MCF 10A (cell line): Measurements from ENCODE around the gene FGF4. TPM values are rescaled to one million over a fixed set of nuclear protein-coding genes. Genes with fewer than 3 reads are reported as not detected.

Experiments
- BruUV-seq: library from RNA; stranded (reverse); fragments of 400-500 nt; replicated peaks from 2 replicates; lab custom pipeline; 2021; lab: Mats Ljungman, UMichigan
- CTCF ChIA-PET: fragments of 300-600 bp; sonication (Branson Sonifier 250); formaldehyde crosslinking; extraction: SDS; loops from one replicate; lab custom pipeline; 2021; ENCODE audit warnings: antibody characterized with exemption, inconsistent platforms; lab: Yijun Ruan, JAX
- POLR2A ChIA-PET: fragments of 300-600, 350-650 bp; sonication (Branson Sonifier 250); formaldehyde crosslinking; extraction: SDS; loops from one replicate; lab custom pipeline; 2020; ENCODE audit warnings: antibody characterized with exemption, inconsistent platforms; lab: Yijun Ruan, JAX
- DNase-seq: peaks from one replicate; pipeline ENCODE4 v3.0.0-alpha.2; 2018; ENCODE audit not compliant: unreplicated experiment
- H3K27ac Mint-ChIP-seq: one replicate; pipeline ENCODE4 v1.8.0; 2022; ENCODE audit warnings: mild to moderate bottlenecking, low read depth, mixed read lengths; ENCODE audit not compliant: unreplicated experiment
- H3K27me3 Mint-ChIP-seq: one replicate; pipeline ENCODE4 v1.8.0; 2022; ENCODE audit warnings: mixed read lengths; ENCODE audit not compliant: insufficient read depth, unreplicated experiment
- H3K36me3 Mint-ChIP-seq: one replicate; pipeline ENCODE4 v1.8.0; 2022; ENCODE audit warnings: mild to moderate bottlenecking, moderate library complexity, mixed read lengths; ENCODE audit not compliant: insufficient read depth, unreplicated experiment
- H3K4me1 Mint-ChIP-seq: one replicate; pipeline ENCODE4 v1.8.0; 2022; ENCODE audit warnings: mixed read lengths; ENCODE audit not compliant: insufficient read depth, unreplicated experiment
- H3K4me3 Mint-ChIP-seq: one replicate; pipeline ENCODE4 v1.8.0; 2022; ENCODE audit warnings: mild to moderate bottlenecking, moderate library complexity, mixed read lengths; ENCODE audit not compliant: unreplicated experiment
- H3K9me3 Mint-ChIP-seq: one replicate; pipeline ENCODE4 v1.8.0; 2022; ENCODE audit warnings: mixed read lengths; ENCODE audit not compliant: unreplicated experiment
- intact Hi-C: fragments of 100-400 bp; cut with micrococcal nuclease; formaldehyde crosslinking; loops from 2 replicates; pipeline ENCODE4 v1.14.1; 2022
- total RNA-seq: library from RNA; stranded (reverse); gene quantifications from 2 replicates; pipeline ENCODE4 v1.2.3, GENCODE V29; 2022
- TF ChIP-seq, protein P1 (sequence below): fragments of 200-600 bp; IDR thresholded peaks from one replicate; pipeline ENCODE4 v1.8.0; 2022; ENCODE audit warnings: antibody characterized with exemption, mild to moderate bottlenecking; ENCODE audit not compliant: unreplicated experiment

The FGF4 gene
- total RNA-seq, 1 experiment from 2014 or later = not detected

DNA sequence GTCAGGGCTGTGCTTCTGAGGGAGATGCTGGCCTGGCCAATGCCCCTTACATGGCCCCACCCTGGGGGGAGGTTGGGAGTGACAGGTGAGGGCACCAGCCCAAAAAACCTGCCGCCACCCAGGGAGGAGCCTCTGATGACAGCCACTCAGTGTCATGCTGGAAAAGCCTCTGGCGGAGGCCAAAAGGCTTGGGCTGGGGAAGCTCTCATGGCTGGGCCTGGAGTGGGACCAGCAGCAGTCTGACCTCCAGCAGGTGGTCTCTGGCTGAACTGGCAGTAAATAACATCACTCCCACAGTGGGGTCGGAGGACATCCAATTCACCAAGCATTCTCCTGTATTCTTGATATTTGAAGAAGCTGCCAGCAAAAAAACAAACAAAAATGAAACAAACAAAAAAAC lies 24.0 kb upstream of the FGF4 start:
- intact Hi-C loops = no loop called here
- no peak overlapping the region for H3K27ac Mint-ChIP-seq
- no peak overlapping the region for H3K4me3 Mint-ChIP-seq
- H3K9me3 Mint-ChIP-seq = no peaks in the 10 kb centered on the region
- H3K4me1 Mint-ChIP-seq = no peaks in the 10 kb centered on the region
- ChIA-PET POLR2A (interaction anchor here (0.6 kb wide), 1 partner anchor 865 kb away, joined by 3 read pairs; no protein-coding TSS in a partner anchor), CTCF (no interaction called here)
- BruUV-seq = no TSS peak
- TF ChIP-seq, protein P1, sequence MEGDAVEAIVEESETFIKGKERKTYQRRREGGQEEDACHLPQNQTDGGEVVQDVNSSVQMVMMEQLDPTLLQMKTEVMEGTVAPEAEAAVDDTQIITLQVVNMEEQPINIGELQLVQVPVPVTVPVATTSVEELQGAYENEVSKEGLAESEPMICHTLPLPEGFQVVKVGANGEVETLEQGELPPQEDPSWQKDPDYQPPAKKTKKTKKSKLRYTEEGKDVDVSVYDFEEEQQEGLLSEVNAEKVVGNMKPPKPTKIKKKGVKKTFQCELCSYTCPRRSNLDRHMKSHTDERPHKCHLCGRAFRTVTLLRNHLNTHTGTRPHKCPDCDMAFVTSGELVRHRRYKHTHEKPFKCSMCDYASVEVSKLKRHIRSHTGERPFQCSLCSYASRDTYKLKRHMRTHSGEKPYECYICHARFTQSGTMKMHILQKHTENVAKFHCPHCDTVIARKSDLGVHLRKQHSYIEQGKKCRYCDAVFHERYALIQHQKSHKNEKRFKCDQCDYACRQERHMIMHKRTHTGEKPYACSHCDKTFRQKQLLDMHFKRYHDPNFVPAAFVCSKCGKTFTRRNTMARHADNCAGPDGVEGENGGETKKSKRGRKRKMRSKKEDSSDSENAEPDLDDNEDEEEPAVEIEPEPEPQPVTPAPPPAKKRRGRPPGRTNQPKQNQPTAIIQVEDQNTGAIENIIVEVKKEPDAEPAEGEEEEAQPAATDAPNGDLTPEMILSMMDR = no peak
- DNase-seq = no peak
- no peaks in the 10 kb centered on the region for H3K36me3 Mint-ChIP-seq
- H3K27me3 Mint-ChIP-seq = no peaks in the 10 kb centered on the region

DNA sequence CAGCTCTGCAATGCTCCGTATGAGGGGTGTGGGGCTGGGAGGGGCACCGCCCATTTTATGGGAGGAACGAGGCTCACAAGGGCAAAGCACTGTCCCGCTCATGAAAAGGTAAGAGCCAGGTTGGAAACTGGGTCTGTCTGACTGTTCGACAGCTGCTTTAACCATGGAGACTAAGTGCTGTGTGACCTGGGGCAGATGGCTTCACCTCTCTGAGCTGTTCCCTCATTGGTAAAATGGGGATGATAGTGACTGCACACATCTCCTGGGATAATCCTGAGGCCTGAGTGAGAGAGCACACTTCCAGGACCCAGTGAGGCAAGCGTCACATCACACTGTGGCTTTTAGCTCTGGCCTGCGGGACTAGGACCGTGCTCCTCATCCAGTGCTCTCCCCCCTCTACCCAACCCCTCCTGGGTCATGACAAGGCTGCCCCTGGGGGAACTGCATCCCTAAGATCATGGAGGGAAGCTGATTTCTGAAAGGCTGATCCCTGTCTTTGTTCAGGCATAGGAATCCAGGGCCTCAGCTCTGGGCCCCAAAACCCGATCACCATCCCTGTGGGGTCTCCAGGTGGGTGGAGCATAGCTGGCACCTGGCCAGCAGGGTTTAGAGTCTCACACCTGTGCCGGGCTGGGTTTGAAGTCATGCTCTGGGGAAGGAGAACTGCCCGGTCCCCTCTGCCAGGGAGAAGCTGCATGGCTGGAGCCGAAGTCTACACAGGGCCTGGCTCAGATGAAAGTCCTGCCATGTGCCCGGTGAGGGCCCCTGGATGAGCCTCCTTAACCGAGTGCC lies 22.8 kb upstream of the FGF4 start:
- CTCF ChIA-PET = interaction anchor here (0.6 kb wide), 1 partner anchor 15 kb away, joined by 3 read pairs; no protein-coding TSS in a partner anchor
- DNase-seq = no peak
- intact Hi-C loops = no loop called here
- Mint-ChIP-seq H3K36me3 (no peaks in the 10 kb centered on the region), H3K9me3 (no peaks in the 10 kb centered on the region), H3K27ac (no peak overlapping the region), H3K4me3 (no peak overlapping the region), H3K27me3 (no peaks in the 10 kb centered on the region), H3K4me1 (no peaks in the 10 kb centered on the region)
- POLR2A ChIA-PET = no interaction called here
- BruUV-seq = no TSS peak
- TF ChIP-seq, protein P1 = no peak

DNA sequence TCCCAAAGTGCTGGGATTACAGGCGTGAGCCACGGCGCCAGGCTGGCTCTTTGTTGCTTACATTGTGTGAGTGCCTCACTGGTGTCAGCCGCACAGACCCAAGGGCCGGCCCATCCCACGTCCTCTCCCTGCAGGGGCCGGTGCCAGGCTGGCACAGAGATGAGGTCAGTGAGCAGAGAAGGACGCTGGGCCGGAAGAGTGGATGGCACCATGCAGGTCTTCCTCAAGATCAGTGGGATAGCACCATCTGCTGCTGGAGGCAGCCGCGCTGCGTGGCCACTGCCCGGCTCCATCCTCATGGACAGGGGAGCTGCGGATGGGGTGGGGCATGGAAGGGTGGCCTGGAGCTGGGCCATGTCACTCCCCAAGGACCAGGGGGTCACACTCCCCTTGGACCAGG lies 22.0 kb upstream of the FGF4 start:
- intact Hi-C loops = no loop called here
- Mint-ChIP-seq H3K27ac (no peak overlapping the region), H3K4me1 (no peaks in the 10 kb centered on the region), H3K9me3 (no peaks in the 10 kb centered on the region), H3K4me3 (no peak overlapping the region), H3K36me3 (no peaks in the 10 kb centered on the region), H3K27me3 (no peaks in the 10 kb centered on the region)
- TF ChIP-seq, protein P1 = no peak
- ChIA-PET CTCF (interaction anchor here (0.7 kb wide), 1 partner anchor 116 kb away, joined by 4 read pairs; no protein-coding TSS in a partner anchor), POLR2A (no interaction called here)
- DNase-seq = no peak
- BruUV-seq = no TSS peak

DNA sequence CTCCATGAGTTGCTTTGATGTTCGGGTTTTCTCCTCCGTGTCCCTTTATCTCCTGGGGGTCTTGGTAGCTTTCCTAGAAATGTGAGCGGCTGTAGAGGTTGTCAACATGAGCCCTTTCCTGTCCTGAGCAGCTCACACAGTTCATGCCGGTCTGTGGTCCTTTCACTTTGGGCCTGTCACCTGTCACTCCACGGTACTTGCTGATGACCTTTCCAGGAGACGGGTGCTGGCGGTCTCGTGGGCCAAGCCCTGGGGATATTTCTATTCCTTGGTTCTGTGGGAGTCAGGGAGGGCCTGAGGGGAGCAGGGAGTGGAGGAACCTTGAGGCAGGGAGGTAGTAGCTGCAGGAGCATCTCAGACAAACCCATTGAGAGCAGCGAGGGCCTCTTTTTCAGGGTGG lies 20.9 kb upstream of the FGF4 start:
- no peak overlapping the region for H3K4me3 Mint-ChIP-seq
- DNase-seq = no peak
- no TSS peak for BruUV-seq
- POLR2A ChIA-PET = no interaction called here
- CTCF ChIA-PET = no interaction called here
- H3K4me1 Mint-ChIP-seq = no peaks in the 10 kb centered on the region
- H3K27ac Mint-ChIP-seq = no peak overlapping the region
- H3K27me3 Mint-ChIP-seq = no peaks in the 10 kb centered on the region
- TF ChIP-seq, protein P1 = no peak
- H3K9me3 Mint-ChIP-seq = no peaks in the 10 kb centered on the region
- intact Hi-C loops = no loop called here
- no peaks in the 10 kb centered on the region for H3K36me3 Mint-ChIP-seq
